GM21526 (cell line): ENCODE data around the gene ZNF142.
"Not testable (repeated sequence)": the region's sequence is repeated elsewhere in the genome, so short reads cannot be mapped to it uniquely, and the experiment has no call there.

ENCODE experiments used
- ATAC-seq: cut with Tn5 transposase; IDR thresholded peaks from one replicate; pipeline ENCODE4 v1.9.1; 2021; ENCODE audit warnings: moderate library complexity; ENCODE audit not compliant: unreplicated experiment, low FRiP score

ZNF142 gene

GRCh38 chr2:218659258-218659987 lies at the start of gene ZNF142, which contains the start of gene BCS1L:
ZNF142 (minus strand) TSS chr2:218659623; CDS start chr2:218656429, 3,194 bp downstream.
BCS1L (plus strand) TSS chr2:218659683; CDS start chr2:218660988, 1,305 bp downstream.
- peak; percentile 88 for ATAC-seq

- peak; percentile 39 for ATAC-seq
Measured at GRCh38 chr2:218708086-218708485, 48.7 kb upstream of the ZNF142 start.

- no peak for ATAC-seq
Measured at GRCh38 chr2:218703341-218703740, 43.9 kb upstream of the ZNF142 start.

GRCh38 chr2:218701806-218702205 lies 42.4 kb upstream of the ZNF142 start:
- ATAC-seq: no peak

- no peak for ATAC-seq
Measured at GRCh38 chr2:218698885-218699284, 39.5 kb upstream of the ZNF142 start.

GRCh38 chr2:218694405-218695145 lies 35.2 kb upstream of the ZNF142 start:
- ATAC-seq: no peak

GRCh38 chr2:218691234-218691633 lies 31.8 kb upstream of the ZNF142 start:
- no peak for ATAC-seq

GRCh38 chr2:218687400-218688060 lies 28.1 kb upstream of the ZNF142 start:
- not testable (repeated sequence) for ATAC-seq

- ATAC-seq: no peak
Measured at GRCh38 chr2:218680061-218680460, 20.6 kb upstream of the ZNF142 start.

- no peak for ATAC-seq
Measured at GRCh38 chr2:218679119-218679518, 19.7 kb upstream of the ZNF142 start.

- ATAC-seq: peak; percentile 89
Measured at GRCh38 chr2:218671654-218672566, 12.5 kb upstream of the ZNF142 start, which contains the start of the genes RNF25 and STK36. RNF25 (minus strand) TSS chr2:218672002; CDS start chr2:218671970, 32 bp downstream. STK36 (plus strand) TSS chr2:218672086; CDS start chr2:218672830, 744 bp downstream.

GRCh38 chr2:218671097-218671653 lies 11.8 kb upstream of the ZNF142 start:
- ATAC-seq: no peak

- ATAC-seq: no peak
Measured at GRCh38 chr2:218664653-218665052, 5.2 kb upstream of the ZNF142 start.

- no peak for ATAC-seq
Measured at GRCh38 chr2:218663901-218664300, 4.5 kb upstream of the ZNF142 start.

- ATAC-seq: no peak
Measured at GRCh38 chr2:218662827-218663226, 3.4 kb upstream of the ZNF142 start.

GRCh38 chr2:218662377-218662776 lies 3.0 kb upstream of the ZNF142 start:
- no peak for ATAC-seq

- ATAC-seq: no peak
Measured at GRCh38 chr2:218659988-218660358, 550 bp upstream of the ZNF142 start.

- peak; percentile 44 for ATAC-seq
Measured at GRCh38 chr2:218658671-218659257, 659 bp downstream of the ZNF142 start.

GRCh38 chr2:218655751-218656150 lies 3.7 kb downstream of the ZNF142 start:
- no peak for ATAC-seq

- ATAC-seq: no peak
Measured at GRCh38 chr2:218648787-218649100, 10.7 kb downstream of the ZNF142 start.
